HG03378 (cell line): ENCODE results near the gene BTBD16.

ENCODE experiments used
- ATAC-seq: cut with Tn5 transposase; IDR thresholded peaks from one replicate; pipeline ENCODE4 v1.9.1; 2021; ENCODE audit warnings: mild to moderate bottlenecking, moderate library complexity; ENCODE audit not compliant: unreplicated experiment

The BTBD16 gene

DNA sequence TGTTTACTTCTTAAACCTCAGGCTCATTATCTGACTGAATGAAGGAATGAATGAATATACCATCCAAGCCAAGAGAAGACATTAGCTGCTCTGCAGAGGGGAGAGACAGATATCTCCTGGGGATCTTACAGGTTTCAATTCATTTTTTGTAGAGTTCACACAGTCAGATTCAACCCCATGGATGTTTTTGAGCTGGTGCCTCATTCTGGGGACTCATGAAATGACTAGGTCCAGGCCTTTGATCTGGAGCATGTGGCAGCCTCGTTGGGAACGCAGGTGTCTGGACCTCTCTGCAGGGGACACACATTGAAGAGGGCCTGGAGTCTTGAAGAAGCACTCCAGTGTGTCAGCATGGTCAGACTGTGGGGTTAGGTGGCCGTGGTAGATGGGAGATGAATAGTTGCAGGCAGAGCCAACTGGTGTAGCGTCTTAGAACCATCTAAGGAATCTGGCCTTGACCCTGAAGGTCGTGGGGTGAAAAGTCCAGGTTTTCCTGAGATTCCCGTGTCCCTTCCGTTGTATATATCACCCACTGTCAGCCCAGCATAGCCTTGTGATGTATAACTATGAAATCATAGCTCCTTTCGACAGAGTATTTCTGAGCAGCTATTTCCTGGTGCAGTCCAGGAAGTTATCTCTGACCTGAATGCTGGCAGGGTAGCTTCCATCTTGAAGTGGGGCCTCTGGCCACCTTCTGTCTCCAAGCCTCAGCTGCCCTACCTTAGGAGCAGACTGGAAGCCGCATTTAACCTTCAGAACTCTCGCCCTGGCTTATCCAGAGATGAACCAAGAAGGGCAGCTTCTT lies 22.3 kb downstream of the BTBD16 start:
- ATAC-seq: no peak

GRCh38 chr10:122293961-122294380 lies 22.9 kb downstream of the BTBD16 start:
- ATAC-seq: no peak

GRCh38 chr10:122294511-122295450 lies 23.7 kb downstream of the BTBD16 start:
- no peak for ATAC-seq

- no peak for ATAC-seq
These were observed 24.3 kb downstream of the BTBD16 start for GRCh38 chr10:122295451-122295809.

- no peak for ATAC-seq
These were observed 25.4 kb downstream of the BTBD16 start for GRCh38 chr10:122296363-122297120.

DNA sequence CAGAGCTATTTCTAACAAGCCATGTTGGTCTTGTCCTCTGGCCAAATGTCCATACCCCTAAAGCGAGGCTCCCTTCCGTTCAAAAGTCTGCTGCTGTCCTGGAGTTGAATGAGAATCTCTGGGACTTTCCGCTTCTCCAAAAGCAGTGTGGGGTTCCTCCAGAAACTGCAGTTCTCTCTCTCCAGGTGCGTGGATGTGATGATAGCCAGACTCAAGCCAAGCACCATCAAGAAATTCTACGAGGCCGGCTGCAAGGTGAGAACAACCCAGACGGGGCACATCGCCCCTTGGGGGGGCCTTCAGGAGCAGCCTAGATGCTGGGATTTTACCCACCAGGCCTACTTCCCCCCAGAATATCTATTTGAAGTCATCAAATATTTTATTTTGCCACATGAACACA lies 26.5 kb downstream of the BTBD16 start:
- no peak for ATAC-seq

- ATAC-seq: no peak
These were observed 27.1 kb downstream of the BTBD16 start for GRCh38 chr10:122298206-122298597.

DNA sequence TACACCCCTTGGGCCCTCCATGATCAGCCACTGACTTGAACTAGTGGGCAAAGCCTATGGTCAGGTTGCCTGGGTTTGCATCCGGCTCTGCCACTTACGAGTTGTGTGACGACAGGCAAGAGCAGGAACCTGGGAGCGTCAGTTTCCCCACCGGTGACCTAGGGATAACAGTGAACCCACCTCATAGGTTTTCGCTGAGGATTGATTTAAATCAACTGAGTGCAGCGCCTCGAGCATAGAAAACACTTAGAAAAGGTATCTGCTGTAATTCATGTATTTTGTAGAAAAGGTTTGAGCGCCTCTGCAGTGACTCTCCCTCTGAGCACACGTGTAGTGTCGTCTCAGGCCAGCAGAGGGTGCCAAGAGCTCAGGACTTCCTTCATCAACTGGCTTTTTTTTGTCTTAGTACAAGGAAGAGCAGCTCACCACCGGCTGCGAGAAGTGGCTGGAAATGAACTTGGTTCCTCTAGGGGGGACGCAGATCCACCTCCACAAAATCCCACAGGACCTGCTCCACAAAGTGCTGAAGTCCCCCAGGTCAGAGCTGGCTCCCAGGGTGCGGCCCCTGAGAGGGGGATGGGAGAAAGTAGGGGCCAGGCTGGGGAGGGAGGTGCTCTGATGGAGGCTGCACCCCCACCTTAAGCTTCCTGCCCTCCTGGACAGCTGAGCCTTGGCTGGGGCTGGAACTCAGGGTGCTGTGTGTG lies 27.7 kb downstream of the BTBD16 start:
- ATAC-seq: no peak

GRCh38 chr10:122299423-122300075 lies 28.5 kb downstream of the BTBD16 start:
- ATAC-seq: no peak

DNA sequence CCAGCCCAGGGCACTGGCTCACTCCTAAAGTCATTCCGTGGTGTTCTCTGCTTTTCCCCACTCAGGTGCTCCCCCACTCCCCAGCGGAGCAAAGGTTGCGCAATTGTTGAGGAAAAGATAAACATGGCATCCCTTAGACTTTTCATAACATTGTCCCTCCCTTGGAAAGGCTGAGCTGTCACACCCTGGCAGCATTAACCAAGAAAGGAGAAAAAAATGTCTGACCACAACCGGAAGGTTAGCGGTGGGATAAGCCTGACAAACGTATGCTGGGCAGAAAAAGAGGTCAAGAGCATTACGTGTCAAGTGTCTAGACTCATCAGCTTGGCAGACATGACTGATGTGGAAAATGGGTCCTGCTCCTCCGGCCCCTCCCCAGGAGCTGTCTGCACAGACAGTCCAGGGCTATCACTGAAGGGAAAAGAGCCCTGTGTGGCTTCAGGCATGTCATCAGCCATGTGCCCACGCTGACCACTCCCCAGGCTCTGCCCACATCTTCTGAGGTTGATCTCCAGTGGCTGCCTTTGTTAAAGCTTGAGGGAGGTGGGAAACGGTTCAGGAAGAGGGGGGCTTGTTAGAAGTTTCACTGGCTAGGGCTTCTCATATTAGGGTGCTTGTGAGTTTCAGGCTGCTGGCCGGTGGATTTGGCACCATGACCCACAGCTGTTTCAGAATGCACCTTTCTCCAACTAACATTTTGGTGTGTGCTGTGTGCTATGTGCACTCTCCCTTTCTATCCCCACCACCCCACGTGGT lies 30.1 kb downstream of the BTBD16 start:
- no peak for ATAC-seq

- ATAC-seq: no peak
These were observed 30.7 kb downstream of the BTBD16 start for GRCh38 chr10:122301811-122302115.

GRCh38 chr10:122302315-122302714 lies 31.2 kb downstream of the BTBD16 start:
- ATAC-seq: no peak

DNA sequence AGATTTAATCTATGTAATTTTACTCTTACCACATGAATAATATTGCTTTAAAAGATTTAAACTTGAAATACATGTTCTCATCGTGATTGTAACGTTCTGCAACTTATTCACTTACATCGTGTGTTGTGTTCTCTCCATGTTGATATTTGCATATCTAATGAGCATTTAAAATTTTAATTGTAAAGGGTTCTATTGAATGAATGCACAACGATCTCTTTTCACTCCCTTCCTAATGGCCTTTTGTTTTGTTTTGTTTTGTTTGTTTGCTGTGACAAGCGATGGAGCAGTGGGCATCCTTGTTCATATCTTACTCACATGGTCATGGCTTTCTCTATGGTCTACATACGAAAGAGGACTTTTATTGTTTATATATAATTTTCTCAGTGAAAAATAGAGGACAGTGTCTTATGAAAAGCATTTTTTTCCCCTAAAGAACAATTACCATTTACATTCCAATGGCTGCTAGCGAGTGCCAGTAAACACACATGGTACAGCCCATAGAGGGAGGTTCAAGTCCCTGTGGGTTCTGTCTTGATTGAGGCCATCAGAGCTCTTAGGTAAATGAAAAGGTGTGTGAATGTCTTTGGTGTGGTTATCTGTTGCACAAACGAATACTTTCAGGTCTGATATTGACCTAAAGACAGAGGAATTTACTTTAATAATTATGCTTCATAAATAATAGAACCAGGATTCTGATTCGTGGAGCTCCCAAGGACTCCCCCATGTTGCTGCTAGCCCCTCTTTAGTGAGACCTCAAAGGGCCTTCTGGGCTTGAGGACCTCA lies 32.4 kb downstream of the BTBD16 start:
- ATAC-seq: no peak

GRCh38 chr10:122304054-122304579 lies 33.0 kb downstream of the BTBD16 start:
- no peak for ATAC-seq

DNA sequence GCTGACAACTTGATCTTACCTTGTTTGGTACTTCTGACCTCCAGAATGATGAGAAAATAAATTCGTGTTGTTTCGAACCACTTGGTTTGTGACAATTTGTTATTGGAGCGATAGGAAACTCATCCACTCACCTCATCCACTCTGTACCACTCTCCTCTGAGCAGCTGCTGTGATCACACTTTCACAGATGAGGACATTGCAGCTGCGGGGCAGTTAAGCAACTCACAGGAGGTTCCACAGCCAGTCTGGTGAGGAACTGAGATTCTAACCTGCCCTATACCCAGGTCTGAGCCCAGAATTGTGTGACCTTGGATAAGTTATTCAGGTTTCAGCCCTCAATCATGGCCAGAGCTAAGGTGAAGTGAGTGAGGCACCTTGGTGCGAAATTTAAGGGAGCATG lies 35.2 kb downstream of the BTBD16 start:
- ATAC-seq: no peak

- ATAC-seq: no peak
These were observed 35.6 kb downstream of the BTBD16 start for GRCh38 chr10:122306744-122307143.

DNA sequence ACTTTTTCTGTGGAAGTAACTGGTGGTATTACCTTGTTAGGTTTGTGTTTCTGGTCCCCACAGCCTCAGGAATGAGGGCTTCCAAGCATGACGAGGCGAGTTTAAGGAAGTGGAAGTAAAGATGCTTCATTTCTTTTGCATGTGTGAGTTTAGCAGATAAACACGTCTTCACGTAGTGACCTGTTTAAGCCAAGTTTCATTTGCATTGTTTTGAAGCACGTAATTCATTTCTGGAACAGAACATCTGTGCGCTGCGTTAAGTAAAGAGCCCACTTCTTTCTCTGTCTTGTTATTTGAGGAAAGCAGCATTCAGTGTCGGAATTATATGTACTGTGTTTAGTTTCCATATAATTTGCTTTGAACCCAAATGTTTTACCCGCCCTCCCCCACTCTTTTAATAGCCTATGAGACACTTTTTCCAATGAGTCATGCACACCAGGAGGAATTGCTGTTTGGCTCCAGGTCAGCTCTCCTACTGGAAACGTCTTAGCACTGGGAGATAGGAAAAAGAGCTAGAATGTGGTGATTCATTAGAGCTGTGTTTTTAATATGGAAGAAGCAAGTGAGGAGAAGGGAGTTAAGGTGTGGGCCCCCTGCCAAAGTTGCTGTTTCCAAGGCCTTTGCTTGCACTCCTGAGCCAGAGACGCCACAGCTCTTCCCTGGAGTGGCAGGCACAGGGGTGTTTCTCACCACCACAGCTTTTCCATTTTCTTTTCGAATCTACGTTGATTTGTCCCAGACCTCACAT lies 36.7 kb downstream of the BTBD16 start:
- no peak for ATAC-seq
